Fibroblast of the conjunctiva (primary cell): ENCODE results near the gene MAP3K5.
"Not testable (repeated sequence)": the region's sequence is repeated elsewhere in the genome, so short reads cannot be mapped to it uniquely, and the experiment has no call there.

ENCODE experiments used
- DNase-seq: peaks from one replicate; pipeline ENCODE4 v3.0.0-alpha.2; 2010; ENCODE audit warnings: low read depth

The MAP3K5 gene

DNA sequence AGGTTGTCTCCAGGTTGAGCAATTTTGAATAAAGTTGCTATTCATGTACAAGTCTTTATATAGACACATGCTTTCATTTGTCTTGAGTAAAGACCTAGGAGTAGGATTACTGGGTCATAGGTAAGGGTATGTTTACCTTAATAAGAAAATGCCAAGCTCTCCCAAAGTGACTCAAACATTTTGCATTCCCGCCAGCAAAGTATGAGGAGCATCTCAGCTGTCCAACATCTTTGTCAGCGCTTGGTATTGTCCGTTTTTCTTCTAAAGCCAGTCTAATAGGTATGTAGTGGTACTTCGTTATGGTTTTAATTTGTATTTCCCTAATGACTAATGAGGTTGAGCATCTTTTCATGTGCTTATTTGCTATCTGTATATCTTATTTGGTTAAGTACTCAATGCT, 67.2 kb downstream of the MAP3K5 start:
- no peak for DNase-seq

DNA sequence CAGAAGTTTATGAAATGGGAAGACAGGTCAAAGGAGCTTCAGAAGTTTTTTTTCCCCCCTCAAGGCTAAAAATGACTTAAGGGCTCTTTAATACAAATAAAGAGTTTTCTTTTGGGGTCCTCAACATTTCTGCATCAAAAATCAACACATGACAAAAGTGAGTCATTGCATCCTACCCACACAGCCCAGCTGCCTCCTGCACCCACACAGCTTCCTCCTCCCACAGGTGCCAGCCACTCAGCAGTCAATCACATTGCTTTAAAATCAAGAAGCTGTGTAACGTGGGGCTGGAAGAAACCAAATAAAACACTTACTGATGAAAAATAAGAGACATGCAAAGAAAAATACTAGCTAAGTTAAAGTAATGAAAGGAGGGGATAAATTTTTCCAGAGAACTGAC, 68.5 kb downstream of the MAP3K5 start:
- DNase-seq, result no peak

DNA sequence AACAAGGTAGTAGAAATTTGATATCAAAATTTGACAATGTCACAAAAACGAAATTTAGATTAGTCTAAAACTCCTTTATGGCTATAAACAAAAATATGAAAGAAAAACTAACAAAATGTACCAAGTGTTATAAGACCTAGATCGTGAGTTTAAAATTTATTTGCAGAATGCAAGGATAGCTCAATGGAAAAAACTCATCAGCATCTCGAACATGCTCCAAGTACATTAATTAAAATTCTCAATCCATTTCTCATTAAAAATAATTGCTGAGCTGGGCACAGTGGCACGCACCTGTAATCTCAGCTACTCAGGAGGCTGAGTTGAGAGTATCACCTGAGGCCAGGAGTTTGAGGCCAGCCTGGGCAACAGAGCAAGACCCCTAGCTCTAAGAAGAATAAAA, 70.8 kb downstream of the MAP3K5 start:
- DNase-seq, result no peak

DNA sequence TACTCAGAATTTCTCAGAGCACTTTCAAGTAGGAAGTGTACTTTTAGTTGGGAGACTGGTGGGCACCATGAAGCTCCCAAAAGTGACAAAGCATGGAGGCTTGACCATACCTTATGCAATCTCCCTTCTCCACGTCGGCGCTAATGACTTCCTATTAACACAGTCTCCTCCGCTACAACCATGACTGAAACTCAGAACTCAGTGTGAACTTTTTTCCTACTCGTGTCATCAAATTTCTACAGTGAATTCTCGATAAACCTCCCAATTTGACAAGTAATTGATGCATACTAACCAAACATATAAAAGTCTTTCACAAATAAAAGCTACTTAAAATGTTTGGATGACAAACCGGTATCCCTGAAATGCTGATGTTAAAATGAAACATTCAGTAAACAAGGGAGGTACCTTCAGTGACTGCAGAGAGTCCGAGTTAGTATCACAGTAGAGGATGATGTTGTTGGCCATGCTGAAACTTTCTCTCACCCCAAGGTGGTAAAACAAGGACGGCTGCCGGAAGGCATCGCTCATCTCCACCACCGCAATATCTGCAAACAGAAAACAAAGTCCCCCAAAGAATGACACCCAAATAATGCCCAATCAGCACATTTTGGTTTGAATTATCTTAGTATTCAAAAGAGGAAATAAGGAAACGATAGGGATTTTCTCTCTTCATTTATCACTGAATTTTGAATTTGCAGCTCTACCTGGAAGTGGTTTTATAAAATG, 72.1 kb downstream of the MAP3K5 start:
- DNase-seq, result no peak

DNA sequence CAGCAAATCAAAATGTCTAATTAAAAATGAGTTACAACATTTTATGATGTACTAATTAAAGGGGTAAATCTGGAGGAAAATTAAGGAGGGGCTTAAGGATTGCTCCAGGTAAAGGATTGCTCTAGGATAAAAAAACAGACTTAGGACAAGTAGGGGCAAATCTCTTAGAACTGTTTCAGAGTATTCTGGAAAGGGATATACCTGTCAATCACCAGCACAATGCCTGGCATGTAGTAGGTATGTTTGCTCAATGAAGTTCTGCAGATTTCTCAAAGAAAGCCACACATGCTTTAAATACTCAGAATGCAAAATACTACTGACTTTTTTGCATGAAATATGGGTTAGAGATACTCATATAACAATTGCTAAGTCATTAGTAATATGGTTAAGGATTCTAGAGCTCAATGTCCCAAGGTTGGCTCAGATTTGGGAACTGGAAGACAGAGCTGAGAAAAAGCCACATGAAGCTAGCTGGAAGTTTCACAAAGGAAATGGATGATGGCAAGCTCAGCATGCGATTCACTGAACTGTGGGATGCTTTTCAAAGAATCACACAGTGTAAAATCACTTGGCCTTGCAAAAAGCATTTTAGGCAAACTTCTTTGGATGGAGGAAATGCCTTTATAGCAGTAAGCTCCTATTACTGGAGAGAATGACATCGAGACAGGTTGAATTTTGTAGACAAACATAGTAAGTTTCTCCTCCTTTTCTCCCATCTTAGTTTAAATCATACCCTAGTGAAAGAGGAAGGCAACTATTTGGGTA, 72.8 kb downstream of the MAP3K5 start:
- DNase-seq, result no peak

DNA sequence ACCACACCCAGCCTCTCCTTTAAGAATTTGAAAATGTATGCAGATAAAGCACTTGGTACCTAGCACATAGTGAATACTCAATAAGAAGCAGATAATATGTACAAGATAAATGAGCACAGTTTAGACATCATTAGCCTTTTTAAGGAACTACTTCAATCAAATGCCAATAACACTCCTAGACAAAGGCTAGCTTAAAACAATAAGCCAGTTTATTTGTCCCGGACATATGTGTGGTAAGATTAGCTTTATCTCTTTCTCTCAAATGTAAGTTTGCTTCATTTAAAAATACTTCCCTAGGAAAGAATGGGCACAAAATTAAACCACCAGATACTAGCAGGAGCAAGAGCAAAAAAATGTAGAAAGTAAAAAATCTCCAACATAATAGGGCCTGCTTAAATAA, 73.8 kb downstream of the MAP3K5 start:
- no peak for DNase-seq

DNA sequence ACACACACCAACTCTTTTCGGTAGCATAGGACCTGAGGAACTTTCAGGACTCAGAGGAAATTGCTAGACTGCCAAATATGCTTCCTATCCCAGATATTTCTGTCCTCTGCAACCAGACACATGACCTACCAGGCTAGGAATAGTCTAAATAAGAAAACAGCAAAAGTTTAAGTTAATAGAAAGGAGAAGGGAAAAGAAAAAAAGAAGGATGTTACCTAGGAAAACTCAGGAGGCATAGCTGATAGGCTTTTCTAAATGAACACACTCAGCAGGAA, 74.6 kb downstream of the MAP3K5 start:
- no peak for DNase-seq

DNA sequence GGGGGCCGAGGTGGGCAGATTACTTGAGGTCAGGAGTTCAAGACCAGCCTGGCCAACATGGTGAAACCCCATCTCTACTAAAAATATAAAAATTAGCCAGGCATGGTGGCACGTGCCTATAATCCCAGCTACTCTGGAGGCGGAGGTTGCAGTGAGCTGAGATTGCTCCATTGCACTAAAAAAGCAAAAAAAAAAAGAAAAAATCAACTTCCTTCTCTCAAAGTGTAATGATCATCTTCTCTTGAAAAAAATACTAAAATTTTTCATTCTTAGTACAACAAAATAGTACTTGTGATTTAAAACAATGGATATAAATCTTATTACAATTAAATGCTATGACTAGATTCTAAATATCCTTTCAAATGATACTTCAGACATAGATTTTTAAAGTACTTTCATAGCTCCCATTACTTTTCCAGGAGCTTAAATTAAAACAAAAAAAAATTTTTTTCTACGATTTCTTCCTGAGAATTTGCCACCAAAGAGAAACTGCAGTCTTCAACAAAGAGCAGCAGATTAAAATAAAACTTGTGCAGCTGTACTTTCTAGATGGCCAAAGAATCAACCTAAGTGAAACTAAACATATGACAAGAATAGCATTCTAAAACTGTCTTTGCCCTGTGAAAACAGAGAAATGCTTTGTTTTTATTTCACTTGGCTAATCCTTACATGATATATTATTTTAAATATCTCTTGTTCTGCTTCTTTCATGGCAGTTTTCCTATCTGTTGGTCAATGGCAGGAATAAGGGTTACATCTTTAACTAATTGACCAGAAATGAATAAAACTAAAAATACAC, 75.2 kb downstream of the MAP3K5 start:
- DNase-seq, result no peak

DNA sequence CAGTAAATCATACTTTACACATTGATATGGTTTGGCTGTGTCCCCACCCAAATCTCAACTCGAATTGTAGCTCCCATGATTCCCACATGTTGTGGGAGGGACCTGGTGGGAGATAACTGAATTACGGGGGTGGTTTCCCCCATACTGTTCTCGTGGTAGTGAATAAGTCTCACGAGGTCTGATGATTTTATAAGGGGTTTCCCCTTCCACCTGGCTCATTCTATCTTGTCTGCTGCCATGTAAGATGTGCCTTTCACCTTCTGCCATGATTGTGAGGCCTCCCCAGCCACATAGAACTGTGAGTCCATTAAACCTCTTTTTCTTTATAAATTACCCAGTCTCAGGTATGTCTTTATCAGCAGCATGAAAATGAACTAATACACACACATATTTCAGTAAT, 79.6 kb downstream of the MAP3K5 start:
- DNase-seq, result not testable (repeated sequence)

DNA sequence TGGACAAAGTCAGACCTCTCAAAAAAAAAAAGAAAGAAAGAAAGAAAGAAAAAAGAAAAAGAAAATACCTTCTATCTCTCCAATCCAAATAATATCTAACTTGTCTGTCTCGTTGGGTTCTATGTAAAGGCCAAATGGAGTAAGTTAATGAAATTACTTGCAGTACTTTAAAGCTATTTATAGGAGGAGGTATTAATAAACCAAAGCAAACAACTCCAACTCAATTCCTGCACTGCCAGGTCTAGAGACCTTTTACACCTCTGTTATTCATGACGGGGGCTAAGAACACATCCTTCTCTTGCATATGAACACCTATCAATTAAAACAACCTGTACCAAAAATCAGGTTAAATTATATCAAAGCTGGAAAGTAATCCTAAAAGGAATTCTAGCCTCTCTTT, 80.6 kb downstream of the MAP3K5 start:
- DNase-seq, result no peak

DNA sequence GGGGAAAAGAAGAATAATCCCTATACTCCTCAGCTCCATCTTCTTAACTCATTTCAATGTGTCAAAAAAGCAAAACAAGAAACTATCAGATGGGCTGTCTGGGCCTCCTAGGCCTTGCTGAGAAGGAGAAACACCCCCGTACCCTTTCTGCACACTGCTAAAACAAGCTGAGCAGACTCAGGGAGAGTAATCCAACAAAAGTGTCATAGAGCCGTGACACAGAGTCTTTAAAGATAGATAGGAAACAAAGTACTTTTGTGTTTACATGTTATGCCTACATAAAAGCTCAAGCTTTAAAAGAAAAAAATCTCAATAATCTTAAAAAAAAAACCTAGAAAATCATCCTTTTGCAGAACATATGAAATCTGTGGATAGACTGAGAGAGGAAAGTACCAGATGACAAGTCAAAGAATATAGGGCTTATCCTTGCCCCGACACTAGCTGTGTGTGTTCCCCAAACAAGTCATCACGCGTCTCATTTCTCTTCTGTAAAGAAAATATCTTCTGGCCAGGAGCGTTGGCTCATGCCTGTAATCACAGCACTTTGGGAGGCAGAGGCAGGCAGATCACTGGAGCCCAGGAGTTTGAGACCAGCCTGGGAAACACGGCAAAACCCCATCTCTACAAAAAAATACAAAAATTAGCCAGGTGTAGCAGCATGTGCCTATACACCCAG, 81.3 kb downstream of the MAP3K5 start:
- DNase-seq, result no peak

DNA sequence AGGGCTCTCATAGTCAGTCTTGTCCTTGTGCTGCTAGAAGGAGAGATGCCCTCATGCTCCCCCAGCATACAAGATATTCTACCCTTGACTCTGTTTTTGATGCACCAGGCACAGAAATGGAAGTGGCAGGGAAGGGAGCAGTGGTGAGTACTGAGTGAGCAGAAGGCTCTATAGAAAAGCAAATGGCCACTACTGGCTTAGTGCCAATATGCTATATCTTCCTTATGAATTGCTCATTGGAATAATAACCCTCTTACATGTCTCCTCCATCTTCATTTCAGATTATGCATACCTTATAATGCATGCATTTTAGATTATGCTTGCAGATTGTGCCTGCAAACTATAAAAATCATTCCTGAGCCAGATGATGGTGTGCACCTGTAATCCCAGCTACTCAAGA, 82.8 kb downstream of the MAP3K5 start:
- DNase-seq, result no peak

DNA sequence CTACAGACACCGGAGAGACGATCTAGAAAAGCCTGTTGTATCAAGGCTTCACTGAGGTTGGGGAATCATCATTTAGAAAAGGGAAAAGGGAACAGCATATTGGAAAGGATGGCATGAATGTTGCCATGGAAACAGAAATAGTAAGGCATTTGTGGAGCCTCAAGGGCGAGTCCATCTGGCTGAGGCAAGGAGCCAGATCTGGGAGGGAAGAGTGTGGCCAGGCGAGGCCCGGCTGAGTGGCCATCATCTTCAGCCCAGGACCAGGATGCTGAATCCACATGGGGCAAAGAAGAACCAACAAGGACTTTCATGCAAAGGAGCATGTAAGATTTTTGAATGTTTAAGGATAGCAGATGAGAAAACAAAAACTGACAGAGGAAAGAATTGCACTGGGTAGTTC, 85.8 kb downstream of the MAP3K5 start:
- no peak for DNase-seq

DNA sequence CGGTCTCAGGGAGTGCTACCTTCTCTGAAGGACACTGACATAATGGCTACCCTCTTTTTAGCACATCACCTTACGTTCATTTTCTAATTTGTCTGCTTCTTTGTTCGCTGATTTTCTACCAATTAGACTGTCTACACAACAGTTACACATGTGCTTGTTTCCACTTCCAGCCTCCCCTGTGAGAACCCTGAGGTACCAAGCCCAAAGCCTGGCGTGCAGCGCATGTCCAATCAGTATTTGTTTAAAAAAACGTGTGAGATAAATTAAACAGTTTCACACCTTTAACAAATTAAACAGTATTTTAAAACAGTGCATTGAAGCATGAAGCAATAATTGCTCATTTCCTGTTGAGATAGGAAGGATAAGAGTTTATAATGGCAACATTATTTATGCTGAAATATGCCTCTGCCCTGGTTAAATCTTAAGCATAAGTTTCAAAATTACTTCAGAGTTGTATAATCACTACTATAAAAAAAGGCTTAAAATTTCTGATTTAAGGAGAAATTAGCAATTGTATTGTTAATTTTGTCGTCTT, 88.9 kb downstream of the MAP3K5 start:
- no peak for DNase-seq

DNA sequence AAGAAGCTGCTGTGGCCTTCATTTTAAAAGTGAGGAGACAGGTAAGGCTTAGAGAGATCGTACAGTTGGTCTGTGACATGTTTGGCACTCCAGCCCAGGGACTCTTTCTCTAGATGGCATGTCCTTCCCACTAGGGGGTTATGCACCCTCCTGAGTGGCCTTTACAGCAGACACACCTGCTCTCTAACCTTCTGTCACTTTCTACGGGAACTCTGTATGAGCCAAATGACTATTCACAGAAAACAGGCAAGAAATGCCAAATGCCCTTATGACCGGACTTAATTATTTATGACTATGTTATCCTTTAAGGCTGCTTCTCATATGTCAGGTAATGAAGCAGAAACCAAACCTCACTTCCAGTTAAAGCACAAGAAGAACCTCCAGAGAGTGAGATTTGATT, 91.2 kb downstream of the MAP3K5 start:
- no peak for DNase-seq

DNA sequence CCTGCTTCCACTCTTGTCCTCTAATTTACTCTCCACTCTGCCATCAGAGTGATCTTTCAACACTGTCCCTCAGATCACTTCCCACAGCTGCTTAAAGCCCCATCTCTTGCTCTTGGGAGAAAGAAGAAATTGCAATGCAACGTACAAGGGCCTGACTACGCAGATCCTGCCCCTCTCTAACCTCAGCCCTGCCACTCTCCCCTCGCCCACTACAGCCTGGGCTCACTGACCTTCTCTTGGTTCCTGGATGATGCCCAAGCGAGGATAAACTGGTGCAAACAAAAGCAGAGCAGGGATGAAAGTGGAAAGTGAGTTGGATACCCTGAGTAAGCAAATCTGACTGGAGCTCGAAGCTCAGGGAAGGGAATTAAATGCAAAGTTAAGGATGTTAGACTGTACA, 92.9 kb downstream of the MAP3K5 start:
- DNase-seq, result no peak

DNA sequence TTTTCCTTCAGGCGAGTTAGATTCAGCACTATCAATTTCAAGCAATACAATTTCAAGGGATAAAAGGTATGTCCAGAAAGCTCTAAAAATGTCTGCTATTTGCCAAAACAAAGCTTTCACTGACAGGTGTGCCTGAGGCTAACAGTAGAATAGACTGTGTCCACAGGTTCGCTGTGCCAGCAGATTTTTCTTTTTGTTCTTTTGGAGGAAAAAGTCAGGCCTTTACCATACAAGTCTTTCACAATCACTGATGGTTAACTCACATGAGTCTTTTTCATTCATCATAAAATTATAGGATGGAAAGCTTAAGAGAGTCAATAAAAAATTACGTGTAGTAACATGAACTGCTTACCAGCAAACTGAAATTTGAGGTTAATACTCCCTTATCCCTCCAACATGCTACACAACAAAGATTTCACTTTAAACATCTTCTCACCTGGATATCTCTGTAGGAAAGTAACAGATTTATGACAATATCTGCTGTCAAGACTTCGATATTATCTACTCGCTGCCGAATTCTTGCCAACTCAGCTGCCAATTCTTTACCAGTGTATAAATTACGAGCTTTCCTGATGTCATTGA, 95.4 kb downstream of the MAP3K5 start:
- no peak for DNase-seq

DNA sequence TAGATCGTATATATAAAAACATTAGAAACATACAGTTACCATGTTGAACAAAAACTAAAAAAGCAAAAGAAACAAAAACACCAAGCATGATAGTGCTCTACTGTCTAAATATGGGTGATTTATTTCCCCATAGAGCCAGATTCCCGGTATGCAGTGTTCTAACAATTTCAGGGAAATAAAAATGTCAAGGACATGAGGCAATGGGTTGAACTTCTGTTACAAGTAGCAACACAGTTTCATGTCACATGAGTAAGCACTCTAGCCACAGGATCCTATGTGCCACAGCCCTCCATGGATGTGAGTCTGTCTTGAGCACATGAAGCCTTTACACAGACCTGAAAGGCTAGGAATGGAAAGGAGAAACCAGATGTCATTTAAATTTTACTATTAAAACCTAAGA, 96.0 kb downstream of the MAP3K5 start:
- no peak for DNase-seq

DNA sequence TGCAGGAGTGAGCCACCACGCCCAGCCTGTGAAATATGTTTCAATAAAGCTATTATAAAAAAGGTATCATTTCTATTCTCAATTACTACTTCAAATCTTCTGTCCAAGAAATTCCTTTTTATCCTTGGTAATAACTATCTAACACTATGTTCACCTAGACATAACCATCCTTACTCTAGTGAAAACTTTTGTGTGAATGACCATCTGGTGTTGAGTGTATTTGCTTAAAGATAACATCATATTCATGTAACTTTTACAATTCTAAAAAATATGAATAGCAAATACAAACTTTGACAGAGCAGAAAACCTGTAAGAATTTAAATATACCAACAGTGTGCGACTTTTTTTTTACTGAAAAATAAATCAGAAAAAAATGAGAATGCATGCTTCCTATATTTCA, 96.9 kb downstream of the MAP3K5 start:
- DNase-seq, result no peak

DNA sequence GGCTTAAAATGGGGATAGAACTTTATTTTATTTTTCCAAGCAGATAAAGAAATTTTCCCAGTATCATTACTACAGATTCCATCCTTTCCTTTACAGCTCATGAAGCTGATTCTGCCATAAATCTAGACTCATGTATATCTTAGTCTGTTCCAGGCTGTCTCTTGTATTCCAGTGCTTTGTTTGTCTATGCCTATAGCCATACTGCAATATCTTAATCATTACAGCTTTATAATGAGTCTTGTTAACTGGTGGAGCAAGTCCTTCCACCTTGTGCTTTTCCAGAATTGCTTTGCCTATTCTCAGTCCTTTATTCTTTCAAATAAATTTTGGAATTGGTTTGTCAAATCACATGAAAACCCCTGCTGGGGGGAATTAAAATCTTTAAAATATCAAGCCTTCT, 99.2 kb downstream of the MAP3K5 start:
- no peak for DNase-seq

DNA sequence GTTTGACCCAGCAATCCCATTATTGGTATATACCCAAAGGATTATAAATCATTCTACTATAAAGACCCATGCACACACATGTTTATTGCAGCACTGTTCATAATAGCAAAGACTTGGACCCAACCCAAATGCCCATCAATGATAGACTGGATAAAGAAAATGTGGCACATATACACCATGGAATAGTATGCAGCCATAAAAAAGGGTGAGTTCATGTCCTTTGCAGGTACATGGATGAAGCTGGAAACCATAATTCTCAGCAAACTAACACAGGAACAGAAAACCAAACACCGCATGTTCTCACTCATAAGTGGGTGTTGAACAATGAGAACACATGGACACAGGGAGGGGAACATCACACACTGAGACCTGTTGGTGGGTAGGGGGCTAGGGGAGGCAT, 104.4 kb downstream of the MAP3K5 start:
- not testable (repeated sequence) for DNase-seq

DNA sequence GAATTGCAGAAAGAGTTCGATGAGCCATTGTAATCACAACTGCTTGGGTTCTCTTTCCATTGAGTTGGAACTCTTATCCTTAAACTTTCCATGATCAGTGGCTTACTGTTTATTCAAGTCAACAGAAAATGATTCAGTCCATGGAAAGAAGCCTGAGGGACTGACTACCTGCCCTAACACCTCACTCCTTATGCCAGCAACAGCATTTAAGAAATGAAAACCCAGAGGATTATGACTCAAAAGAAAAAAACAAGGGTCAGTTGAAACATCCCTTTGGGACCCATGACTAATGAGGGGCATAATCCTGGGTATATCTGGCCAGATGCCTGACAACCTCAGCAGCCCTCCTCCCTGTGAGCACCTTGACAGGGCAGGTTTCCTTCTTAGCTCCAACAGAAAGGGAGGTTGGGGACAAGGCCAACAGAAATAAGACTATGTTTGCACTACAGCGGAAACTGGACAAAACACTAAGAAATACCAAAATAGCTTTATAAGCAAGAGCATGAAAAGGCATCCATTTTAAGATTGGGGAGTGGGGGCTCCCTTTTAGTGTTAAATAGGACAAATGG, 106.7 kb downstream of the MAP3K5 start:
- no peak for DNase-seq
